Upper lobe of right lung (tissue), 1 donor: ENCODE measurements around the gene EML4. TPM values are rescaled to one million over a fixed set of nuclear protein-coding genes. Genes with fewer than 3 reads are reported as not detected.

Source experiments
- ATAC-seq: fragments of 200-7000 bp; cut with Tn5 transposase; one replicate; pipeline ENCODE4 v1.9.1; 2020; ENCODE audit warnings: mild to moderate bottlenecking, moderate library complexity
- DNase-seq: peaks from one replicate; pipeline ENCODE4 v3.0.0-alpha.2; 2020
- H3K27ac ChIP-seq: fragments of 200-600 bp; one replicate; pipeline ENCODE4 v1.8.0; 2022
- H3K27me3 ChIP-seq: fragments of 200-600 bp; one replicate; pipeline ENCODE4 v1.8.0; 2022; ENCODE audit warnings: mild to moderate bottlenecking
- H3K36me3 ChIP-seq: fragments of 200-600 bp; one replicate; pipeline ENCODE4 v1.8.0; 2022
- H3K4me1 ChIP-seq: fragments of 200-600 bp; one replicate; pipeline ENCODE4 v1.8.0; 2022
- H3K4me3 ChIP-seq: fragments of 200-600 bp; one replicate; pipeline ENCODE4 v1.8.0; 2022; ENCODE audit warnings: mild to moderate bottlenecking
- H3K9me3 ChIP-seq: fragments of 200-600 bp; one replicate; pipeline ENCODE4 v1.8.0; 2022
- intact Hi-C: fragments of 100-400 bp; cut with DNase I; formaldehyde crosslinking; loops from one replicate; pipeline ENCODE4 v1.11.0; 2022
- total RNA-seq: library from RNA; stranded (reverse); fragmentation: NEBNext Ultra II Directional; extraction: Animal tissue kit (Norgen Biotek cat#: 25700); gene quantifications from one replicate; pipeline ENCODE4 v1.2.1, GENCODE V29; 2021
- TF ChIP-seq, protein P1 (sequence below): fragments of 200-600 bp; IDR thresholded peaks from one replicate; pipeline ENCODE4 v1.8.0; 2022; ENCODE audit warnings: antibody characterized with exemption
- donor health status: DM: no; HTN: yes; CAD: no; lungs with severe emphysema.

EML4 gene
- total RNA-seq, 1 donor from 2014 or later, result 83.0 TPM

DNA sequence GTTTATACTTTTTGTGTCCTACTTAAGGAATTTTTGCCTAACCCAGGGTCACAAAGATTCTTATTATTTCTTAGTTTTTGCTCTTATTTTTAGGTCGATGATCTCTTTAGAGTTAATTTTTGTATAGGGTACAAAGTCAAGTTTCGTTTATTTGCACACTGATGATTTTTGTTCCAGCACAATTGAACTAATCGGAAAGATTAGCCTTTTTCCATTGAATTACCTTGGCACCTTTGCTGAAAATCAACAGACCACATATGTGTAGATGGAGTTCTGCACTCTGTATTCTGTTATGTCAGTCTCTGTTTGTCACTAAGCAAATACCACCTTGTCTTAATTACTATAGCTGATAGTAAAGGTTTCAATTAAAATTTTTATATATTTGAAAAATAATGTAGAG lies 18.7 kb downstream of the EML4 start:
- Histone ChIP-seq H3K4me3 (no peak overlapping the region), H3K9me3 (no peaks in the 10 kb centered on the region), H3K27ac (no peak overlapping the region), H3K27me3 (no peaks in the 10 kb centered on the region), H3K36me3 (no peaks in the 10 kb centered on the region), H3K4me1 (peaks cover 27% of the 10 kb centered on the region)
- DNase-seq (no peak), ATAC-seq (no peak)
- TF ChIP-seq, protein P1, sequence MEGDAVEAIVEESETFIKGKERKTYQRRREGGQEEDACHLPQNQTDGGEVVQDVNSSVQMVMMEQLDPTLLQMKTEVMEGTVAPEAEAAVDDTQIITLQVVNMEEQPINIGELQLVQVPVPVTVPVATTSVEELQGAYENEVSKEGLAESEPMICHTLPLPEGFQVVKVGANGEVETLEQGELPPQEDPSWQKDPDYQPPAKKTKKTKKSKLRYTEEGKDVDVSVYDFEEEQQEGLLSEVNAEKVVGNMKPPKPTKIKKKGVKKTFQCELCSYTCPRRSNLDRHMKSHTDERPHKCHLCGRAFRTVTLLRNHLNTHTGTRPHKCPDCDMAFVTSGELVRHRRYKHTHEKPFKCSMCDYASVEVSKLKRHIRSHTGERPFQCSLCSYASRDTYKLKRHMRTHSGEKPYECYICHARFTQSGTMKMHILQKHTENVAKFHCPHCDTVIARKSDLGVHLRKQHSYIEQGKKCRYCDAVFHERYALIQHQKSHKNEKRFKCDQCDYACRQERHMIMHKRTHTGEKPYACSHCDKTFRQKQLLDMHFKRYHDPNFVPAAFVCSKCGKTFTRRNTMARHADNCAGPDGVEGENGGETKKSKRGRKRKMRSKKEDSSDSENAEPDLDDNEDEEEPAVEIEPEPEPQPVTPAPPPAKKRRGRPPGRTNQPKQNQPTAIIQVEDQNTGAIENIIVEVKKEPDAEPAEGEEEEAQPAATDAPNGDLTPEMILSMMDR, result no peak
- intact Hi-C loops, result no loop called here

DNA sequence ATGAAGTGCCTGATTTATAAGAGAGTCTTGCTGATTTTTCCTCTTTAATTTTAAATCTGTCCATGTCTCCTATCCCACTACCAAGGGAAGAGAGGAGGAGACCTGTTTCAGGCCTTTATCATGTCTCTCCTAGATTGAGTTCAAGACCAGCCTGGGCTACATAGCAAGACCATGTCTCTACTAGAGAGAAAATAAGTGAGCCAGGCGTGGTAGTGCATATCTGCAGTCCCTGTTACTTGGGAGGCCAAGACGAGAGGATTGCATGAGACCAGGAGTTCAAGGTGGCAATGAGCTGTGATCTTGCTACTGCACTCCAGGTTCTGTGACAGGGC lies 20.0 kb downstream of the EML4 start:
- TF ChIP-seq, protein P1, result no peak
- DNase-seq, result no peak
- H3K36me3 ChIP-seq, result no peaks in the 10 kb centered on the region
- H3K9me3 ChIP-seq, result no peaks in the 10 kb centered on the region
- H3K4me3 ChIP-seq, result no peak overlapping the region
- H3K27me3 ChIP-seq, result no peaks in the 10 kb centered on the region
- H3K4me1 ChIP-seq, result peaks cover 34% of the 10 kb centered on the region
- ATAC-seq, result no peak
- H3K27ac ChIP-seq, result no peak overlapping the region
- intact Hi-C loops, result no loop called here

- no peaks in the 10 kb centered on the region for H3K9me3 ChIP-seq
- intact Hi-C loops, result no loop called here
- H3K27ac ChIP-seq, result no peak overlapping the region
- no peak for ATAC-seq
- H3K36me3 ChIP-seq, result no peaks in the 10 kb centered on the region
- no peaks in the 10 kb centered on the region for H3K27me3 ChIP-seq
- H3K4me1 ChIP-seq, result peaks cover 29% of the 10 kb centered on the region
- no peak overlapping the region for H3K4me3 ChIP-seq
- no peak for DNase-seq
- TF ChIP-seq, protein P1, result no peak
Observed at GRCh38 chr2:42190191-42190590, 21.0 kb downstream of the EML4 start.

DNA sequence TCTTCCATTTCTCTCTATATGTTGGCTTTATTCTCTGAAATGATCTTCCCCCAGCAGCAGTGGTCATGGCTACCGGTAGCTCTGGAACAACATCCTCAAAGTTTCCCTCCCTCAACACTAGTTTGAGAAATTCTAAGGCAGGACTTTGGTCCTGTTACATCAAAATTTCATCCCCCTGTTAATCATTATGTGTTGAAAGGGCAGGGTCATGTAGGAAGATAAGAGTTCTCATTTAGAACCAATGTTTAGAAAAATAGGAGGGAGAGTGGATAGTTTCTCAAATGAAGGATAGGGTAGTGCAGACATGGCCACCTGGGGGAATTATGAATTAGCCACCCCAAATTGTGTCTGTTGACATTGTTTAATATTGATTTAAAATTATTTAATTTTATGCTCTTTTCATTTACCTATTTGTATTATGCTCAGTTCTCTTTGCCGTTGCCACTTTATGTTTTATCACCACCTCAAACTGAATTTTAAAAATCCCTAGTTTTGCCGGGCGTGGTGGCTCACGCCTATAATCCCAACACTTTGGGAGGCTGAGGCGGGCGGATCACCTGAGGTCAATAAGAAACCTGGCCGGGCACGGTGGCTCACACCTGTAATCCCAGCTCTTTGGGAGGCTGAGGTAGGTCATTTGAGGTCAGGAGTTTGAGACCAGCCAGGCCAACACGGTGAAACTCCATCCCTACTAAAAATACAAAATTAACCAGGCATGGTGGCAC lies 22.3 kb downstream of the EML4 start:
- DNase-seq, result no peak
- Histone ChIP-seq H3K4me1 (peaks cover 30% of the 10 kb centered on the region), H3K27me3 (no peaks in the 10 kb centered on the region), H3K9me3 (no peaks in the 10 kb centered on the region), H3K4me3 (no peak overlapping the region), H3K27ac (no peak overlapping the region), H3K36me3 (no peaks in the 10 kb centered on the region)
- intact Hi-C loops, result no loop called here
- TF ChIP-seq, protein P1, result no peak
- ATAC-seq, result no peak

- intact Hi-C loops, result no loop called here
- Histone ChIP-seq H3K27ac (no peak overlapping the region), H3K4me1 (peaks cover 35% of the 10 kb centered on the region), H3K9me3 (no peaks in the 10 kb centered on the region), H3K4me3 (no peak overlapping the region), H3K36me3 (no peaks in the 10 kb centered on the region), H3K27me3 (no peaks in the 10 kb centered on the region)
- ATAC-seq, result no peak
- DNase-seq, result no peak
- TF ChIP-seq, protein P1, result no peak
Observed at GRCh38 chr2:42192010-42192373, 22.8 kb downstream of the EML4 start.
